GM18505 (cell line): ENCODE measurements around the gene PBXIP1.
A peak's percentile ranks its signal among the peaks of the same experiment; 100 is the strongest.
"Not testable (repeated sequence)": the region's sequence is repeated elsewhere in the genome, so short reads cannot be mapped to it uniquely, and the experiment has no call there.

ENCODE experiments used
- ATAC-seq: cut with Tn5 transposase; IDR thresholded peaks from one replicate; pipeline ENCODE4 v1.9.1; 2021; ENCODE audit not compliant: unreplicated experiment
- POLR2A ChIP-seq: IDR thresholded peaks from 4 replicates; pipeline ENCODE4 v1.6.1; 2011; ENCODE audit warnings: borderline replicate concordance; ENCODE audit not compliant: insufficient read depth, insufficient read length; ENCODE audit errors: extremely low read depth

Gene PBXIP1

GRCh38 chr1:154999571-155000410 is 43.9 kb upstream of the PBXIP1 start:
- ATAC-seq = no peak
- peak; percentile 10 for TF ChIP-seq POLR2A

- TF ChIP-seq POLR2A = peak; percentile 76
- ATAC-seq = no peak
Observed at GRCh38 chr1:154998818-154999570, 43.1 kb upstream of the PBXIP1 start.

- no peak for ATAC-seq
- no peak for TF ChIP-seq POLR2A
Observed at GRCh38 chr1:154998201-154998780, 42.4 kb upstream of the PBXIP1 start.

GRCh38 chr1:154996966-154997701 is 41.2 kb upstream of the PBXIP1 start:
- ATAC-seq = no peak
- TF ChIP-seq POLR2A = no peak

DNA sequence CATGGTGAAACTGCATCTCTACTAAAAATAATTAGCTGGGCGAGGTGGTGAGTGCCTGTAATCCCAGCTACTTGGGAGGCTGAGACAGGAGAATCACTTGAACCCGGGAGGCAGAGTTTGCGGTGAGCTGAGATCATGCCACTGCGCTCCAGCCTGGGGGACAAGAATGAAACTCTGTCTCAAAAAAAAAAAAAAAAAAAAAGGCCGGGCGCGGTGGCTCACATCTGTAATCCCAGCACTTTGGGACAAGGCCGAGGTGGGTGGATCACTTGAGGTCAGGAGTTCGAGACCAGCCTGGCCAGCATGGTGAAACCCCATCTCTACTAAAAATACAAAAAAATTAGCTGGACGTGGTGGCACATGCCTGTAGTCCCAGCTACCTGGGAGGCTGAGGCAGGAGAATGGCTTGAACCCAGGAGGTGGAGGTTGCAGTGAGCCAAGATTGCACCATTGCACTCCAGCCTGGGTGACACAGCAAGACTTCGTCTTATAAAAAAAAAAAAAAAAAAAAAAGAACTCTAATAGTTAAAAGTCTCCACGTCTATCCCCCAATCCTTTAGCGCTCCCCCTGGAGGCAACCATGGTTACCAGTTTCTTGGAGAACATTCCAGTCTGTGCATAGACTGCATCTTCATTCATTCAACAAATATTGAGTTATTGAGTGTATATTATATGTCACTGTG is 39.5 kb upstream of the PBXIP1 start:
- ATAC-seq = not testable (repeated sequence)

GRCh38 chr1:154994591-154994990 is 38.7 kb upstream of the PBXIP1 start:
- no peak for TF ChIP-seq POLR2A
- ATAC-seq = no peak

- ATAC-seq = no peak
- TF ChIP-seq POLR2A = no peak
Observed at GRCh38 chr1:154994269-154994587, 38.3 kb upstream of the PBXIP1 start.

DNA sequence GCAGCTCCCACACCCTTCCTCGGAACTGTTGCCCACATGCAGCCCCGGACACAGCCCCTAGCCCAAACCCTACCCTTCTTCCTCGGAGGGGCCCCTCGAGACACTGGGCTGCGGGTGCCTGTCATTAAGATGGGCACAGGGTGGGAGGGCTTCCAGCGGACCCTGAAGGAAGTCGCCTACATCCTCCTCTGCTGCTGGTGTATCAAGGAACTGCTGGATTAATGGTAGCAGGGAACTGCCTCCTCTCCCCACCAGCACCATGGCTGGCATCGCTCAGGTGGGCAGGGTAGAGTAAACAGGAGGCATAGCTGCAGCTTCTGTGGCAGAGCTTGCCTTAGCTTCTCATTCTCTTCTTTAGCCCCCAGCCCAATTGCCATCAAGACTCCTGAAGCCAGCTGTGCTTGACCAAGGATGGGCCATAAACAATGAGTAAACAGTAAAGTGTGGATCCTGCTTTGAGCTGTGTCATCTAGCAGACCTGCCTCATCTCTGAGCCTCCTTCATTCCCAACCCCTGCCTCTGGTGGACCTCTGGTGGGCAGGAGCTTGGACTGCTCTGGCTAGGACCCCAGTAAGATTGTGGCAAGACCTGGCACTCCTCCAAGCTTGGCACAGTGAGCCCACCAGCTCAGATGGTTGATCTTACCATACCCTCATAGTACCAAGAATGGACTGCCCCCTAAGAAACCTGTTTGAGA is 37.8 kb upstream of the PBXIP1 start, which contains the start of gene LENEP:
Gene LENEP, plus strand, starts transcription at position 15 of the 697 bp plus-strand sequence. Its CDS starts 22 bp downstream, at position 37.
- TF ChIP-seq POLR2A = no peak
- no peak for ATAC-seq

DNA sequence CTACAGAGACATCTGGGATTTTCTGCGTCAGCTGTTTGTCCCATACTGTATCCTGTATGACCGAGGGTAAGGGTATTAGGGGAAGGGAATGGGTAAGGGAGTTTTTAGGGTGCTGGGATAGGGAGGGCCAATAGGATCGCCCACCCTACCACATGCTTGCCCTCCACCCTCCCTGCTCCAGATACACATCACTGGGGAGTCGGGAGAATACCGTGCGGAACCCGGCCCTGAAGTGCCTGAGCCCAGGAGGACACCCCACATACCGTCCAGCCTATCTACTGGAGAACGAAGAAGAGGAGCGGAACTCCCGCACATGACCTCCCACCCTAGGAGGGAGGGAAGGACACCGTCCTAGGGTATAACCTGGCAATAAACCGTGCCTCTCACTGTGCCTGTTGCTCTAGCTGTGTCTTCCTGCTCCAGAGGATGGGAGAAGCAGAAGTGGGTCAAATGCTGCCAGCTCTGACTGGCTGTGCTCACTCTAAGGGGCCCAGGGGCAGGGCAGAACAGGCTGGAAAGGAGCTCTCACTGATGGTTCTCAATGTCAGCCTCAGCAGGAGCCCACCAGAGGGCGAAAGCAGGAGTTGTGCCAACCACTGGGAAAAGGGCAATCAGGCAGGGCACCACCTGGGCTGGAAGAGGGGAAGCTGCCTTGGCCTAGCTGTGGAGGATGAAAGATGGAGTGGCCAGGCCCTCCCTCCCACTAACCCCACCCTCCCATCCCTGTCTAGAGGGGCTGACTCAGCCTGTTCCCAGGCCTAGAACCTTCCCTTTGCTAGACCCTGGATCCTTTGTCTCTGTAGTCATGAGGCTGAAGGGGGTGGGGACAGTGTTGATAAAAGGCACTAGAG is 37.0 kb upstream of the PBXIP1 start:
- no peak for ATAC-seq
- no peak for TF ChIP-seq POLR2A

DNA sequence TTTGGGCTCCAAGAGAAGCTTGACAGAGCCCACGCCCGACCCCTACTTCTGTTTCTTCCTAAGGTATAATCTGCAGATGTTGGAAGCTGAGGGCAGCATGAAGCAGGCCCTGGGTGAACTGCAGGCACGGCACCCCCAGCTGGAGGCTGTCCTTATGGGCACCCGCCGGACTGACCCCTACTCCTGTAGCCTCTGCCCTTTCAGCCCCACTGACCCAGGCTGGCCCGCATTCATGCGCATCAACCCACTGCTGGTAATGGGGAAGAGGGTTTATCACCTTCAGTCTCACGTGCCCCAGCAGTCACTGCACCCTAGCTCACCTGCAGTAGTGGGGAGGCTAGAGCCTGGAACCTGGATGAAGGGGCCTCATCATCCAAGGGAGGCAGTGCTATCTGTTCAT is 34.4 kb upstream of the PBXIP1 start:
- ATAC-seq = no peak
- no peak for TF ChIP-seq POLR2A

DNA sequence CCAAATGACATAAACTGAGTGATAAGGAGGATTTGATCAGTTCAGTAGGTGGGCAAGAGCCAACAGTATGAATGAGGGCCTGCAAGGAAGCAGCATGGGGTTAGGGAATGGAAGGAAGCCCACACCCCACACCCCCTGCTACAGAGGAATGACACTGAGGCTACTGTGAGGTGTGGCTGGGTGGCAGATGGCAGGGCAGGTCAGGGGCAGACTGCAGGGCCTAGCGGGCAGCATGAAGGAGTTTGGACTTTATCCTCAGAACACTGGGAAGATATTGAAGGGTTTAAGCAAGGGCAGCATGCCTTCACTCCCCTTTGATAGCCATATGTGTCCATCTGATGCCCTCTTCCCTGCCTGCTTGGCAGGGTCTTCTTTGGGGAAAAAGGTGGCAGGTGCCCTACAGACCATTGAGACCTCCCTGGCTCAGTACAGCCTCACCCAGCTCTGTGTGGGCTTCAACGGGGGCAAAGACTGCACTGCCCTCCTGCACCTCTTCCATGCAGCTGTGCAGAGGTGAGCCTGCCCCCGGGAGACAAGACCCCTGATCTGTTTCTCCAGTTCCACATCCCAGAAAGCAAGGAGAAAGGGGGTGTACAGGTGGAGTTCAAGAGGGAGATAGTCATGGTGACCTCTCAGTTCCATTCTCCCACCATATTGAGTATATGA is 33.4 kb upstream of the PBXIP1 start:
- ATAC-seq = no peak
- no peak for TF ChIP-seq POLR2A
